ENCODE measurements around the gene MACROH2A2.
"Not testable (repeated sequence)": the region's sequence is repeated elsewhere in the genome, so short reads cannot be mapped to it uniquely, and the experiment has no call there.

Gene MACROH2A2

DNA sequence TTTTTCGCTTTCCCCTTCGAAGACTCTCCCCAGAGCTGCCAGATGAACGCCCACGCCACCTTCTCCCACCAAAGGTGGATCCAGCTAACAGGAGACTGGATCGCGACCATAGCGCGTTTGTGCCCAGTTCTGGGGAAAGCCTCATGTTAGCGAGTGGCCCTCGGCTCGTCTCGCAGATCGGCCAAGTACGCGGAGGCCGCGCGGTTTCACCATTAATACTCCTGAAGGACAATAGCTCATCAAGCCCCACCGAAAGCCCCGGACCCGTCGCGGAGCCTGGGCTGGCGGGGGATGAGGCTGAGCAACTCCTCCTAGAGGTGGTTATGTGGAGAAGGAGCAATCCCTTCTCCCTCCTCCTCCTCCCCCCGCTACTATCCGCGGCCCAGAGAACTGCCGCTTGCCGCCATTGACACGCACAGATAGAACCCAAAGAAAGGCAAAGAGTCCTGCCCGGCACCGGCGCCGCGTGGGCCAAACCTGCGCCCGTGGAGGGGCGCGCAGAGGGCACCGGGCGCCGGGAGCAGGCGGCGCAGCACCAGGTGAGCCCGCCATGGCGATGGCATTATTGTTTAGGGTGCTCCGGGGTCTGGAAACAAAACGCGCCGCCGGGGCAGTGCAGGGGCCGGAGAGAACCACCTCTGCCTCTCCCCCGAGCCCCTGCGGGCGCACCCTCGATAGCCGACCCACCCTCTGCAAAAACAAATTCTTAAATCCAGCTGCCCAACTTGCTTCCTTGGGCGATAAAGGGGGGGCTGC is at the start of gene MACROH2A2:
Gene MACROH2A2 (plus strand): TSS at position 385 of the 756 bp plus-strand sequence. CDS start 22,813 bp downstream, outside the sequence.
- no peak for DNase-seq

DNA sequence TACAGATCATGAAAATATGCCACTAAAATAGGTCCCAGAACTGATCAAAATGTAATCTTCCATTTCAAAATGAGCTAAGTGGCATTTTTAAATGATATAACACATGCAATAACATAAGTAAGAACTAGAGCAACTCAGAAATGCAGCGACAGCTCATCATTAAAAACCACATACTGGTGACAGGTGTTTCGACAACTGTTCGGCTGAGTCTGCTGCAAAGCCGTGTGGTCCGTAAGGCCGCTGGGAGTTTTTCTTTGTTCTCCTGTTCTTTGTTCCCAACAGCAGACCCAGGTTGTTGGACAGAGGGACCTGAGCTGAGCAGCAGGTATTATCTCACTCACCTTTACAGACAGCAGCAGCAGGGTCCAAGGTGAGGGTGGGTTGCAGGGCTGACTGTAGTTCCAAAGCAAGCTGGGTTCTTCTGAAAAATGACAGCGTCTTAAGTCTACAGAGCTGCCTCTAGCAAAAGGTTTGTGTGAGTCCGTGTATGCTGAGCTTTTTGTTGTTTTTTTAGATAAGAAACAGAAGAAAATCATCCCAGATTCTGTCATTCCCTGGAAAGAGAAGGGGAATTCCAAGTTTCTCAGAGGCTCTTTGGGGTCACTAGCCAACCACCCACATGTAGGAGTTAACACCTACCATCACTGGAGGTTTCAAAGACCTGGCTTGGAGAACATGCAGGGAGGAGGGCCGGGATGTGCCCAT is 45.4 kb upstream of the MACROH2A2 start:
- DNase-seq, result no peak

GRCh38 chr10:70031215-70031614 is 21.4 kb upstream of the MACROH2A2 start:
- no peak for DNase-seq

DNA sequence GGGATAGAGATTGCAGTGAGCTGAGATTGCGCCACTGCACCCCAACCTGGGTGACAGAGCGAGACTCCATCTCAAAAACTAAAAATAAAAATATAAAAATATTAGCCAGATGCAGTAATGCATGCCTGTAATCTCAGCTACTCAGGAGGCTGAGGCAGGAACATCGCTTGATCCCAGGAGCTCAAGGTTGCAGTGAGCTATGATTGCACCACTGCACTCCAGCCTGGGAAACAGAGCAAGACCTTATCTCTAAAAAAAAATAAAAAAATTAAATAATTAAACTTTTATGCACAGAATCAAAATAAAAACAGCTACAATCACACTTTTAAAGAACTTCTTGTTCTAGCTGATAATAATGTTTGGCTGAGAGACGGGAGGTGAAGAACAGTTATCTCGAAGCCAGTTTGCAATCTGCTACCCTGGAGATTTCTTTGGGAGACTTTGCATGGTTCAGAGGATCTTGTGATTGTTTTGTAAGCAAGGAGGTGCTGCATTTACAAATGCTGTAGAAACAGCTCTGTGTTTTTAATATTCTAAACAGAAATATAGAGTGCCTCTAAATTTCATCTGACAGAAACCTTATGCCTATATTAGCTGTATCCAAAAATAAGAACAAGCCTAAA is 19.9 kb upstream of the MACROH2A2 start:
- DNase-seq, result no peak

GRCh38 chr10:70034232-70034631 is 18.4 kb upstream of the MACROH2A2 start:
- DNase-seq, result no peak

GRCh38 chr10:70035531-70035930 is 17.1 kb upstream of the MACROH2A2 start:
- no peak for DNase-seq

DNA sequence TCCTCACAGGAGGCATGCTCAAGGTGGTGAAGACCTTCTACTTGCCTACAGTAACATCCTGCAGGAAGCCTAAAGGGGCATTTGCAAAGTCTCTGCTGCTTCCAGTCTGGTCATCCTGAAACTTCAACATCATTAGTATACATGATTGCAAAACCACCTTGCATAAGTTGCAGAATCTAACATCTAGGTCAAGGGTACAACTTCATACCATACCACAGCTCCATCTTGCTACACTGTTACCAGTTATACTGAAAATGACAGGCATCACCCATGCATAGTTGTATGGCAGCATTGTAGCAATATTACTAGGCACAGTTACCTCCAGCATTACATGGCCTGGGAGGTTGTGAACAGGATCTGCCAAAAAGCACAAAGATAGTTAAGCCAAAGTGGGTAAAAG is 13.7 kb upstream of the MACROH2A2 start:
- no peak for DNase-seq

DNA sequence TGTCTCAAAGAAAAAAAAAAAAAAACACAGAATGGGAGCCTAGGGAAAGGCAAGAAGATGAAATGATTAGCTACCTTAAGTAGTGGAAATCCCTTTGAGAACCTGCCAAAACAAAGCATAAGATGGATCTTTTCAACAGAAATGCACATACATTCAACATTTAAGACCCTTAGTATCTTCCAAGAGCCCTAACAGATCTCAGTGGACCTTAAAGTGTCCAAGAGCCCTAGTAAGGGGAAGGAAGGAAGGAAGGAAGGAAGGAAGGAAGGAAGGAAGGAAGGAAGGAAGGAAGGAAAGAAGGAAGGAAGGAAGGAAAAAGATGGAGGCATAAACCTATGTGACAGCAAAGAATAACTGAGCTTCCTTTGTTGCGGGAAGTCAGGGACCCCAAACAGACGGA is 11.6 kb upstream of the MACROH2A2 start:
- DNase-seq, result no peak

- not testable (repeated sequence) for DNase-seq
Observed at GRCh38 chr10:70041739-70042138, 10.9 kb upstream of the MACROH2A2 start.

DNA sequence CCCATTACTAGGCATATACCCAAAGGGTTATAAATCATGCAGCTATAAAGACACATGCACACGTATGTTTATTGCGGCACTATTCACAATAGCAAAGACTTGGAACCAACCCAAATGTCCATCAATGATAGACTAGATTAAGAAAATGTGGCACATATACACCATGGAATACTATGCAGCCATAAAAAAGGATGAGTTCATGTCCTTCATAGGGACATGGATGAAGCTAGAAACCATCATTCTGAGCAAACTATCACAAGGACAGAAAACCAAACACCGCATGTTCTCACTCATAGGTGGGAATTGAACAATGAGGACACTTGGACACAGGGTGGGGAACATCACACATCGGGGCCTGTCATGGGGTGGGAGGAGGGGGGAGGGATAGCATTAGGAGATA is 5.6 kb upstream of the MACROH2A2 start:
- DNase-seq, result not testable (repeated sequence)

- no peak for DNase-seq
Observed at GRCh38 chr10:70048030-70048723, 4.5 kb upstream of the MACROH2A2 start.

DNA sequence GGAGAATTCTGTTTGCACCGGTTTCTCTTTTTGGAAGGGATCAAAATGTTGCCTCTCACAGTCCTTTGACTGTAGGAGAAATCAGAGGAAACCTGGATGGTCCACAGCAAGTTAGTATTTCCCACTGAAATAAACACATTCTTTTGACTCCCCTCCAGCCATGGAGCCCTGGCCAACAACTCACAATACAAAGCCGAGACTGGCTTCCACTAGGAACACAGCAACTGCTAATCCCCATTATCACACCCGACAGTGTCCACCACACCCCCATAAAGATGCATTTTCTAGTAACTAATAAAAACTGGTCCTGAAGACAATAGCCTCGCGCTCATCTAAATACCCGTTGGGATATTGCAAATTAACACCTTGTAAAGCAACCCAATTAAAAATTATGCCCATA is 798 bp upstream of the MACROH2A2 start:
- no peak for DNase-seq

GRCh38 chr10:70053218-70053840 is 683 bp downstream of the MACROH2A2 start:
- DNase-seq, result no peak

DNA sequence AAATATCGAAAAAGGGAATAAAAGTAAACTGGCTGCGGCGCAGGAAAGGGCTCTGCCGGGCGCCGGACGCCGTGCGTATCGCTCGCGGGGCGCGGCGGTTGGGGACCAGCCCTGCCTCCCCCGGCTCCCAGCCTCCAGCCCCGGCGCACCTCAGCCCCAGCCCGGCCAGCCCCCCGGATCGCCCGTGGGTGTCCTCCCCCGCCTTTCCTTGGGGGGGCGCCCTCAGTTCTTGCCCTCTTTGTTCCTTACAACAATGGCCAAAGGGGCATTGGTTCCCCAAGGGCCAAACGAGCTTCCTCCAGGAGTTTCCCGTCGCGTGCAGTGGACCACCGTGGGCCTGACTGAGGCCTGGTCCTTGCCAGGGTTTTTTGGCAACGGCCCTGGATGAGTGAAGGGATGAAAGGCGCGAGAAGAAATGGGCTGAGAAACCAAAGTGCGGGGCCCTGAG is 1.2 kb downstream of the MACROH2A2 start:
- no peak for DNase-seq

DNA sequence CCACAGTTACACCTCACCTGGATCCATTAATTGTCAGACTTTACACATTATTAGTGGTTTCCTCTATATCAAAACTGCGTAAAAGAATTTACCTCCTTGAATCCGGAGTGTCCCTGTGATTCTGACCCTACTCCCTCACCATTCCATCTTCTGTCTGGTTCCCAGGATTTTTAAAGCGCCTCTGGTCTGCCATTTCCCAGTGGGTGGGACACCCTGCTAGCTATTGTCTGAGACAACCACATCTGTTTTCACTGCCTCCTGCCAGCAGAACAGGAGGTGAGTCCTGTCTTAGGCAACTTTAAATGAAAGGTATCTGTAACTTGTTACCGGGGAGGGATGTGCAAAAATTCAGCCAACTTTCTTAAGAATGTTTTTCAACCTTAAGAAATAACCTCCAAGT is 2.3 kb downstream of the MACROH2A2 start:
- DNase-seq, result no peak

DNA sequence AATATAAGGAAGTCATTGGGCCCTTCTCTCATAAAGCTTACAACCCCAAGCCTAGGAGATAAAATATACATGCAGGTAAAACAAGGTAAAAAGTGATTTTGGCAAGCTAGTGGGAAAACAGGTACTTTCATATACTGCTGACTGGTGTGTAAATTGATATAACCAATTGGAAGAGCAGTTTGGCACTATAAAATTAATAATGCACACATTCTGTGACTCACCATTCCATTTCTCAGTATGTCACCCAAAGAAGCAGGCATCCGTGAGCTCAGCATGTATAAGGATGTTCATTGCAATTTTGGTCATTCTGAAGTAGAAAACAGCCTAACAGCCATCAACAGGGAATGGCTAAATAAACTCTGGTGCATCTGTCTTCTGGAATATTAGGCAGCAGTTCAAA is 2.9 kb downstream of the MACROH2A2 start:
- DNase-seq, result no peak

- no peak for DNase-seq
Observed at GRCh38 chr10:70057306-70057705, 4.7 kb downstream of the MACROH2A2 start.

- DNase-seq, result no peak
Observed at GRCh38 chr10:70060389-70060788, 7.7 kb downstream of the MACROH2A2 start.

DNA sequence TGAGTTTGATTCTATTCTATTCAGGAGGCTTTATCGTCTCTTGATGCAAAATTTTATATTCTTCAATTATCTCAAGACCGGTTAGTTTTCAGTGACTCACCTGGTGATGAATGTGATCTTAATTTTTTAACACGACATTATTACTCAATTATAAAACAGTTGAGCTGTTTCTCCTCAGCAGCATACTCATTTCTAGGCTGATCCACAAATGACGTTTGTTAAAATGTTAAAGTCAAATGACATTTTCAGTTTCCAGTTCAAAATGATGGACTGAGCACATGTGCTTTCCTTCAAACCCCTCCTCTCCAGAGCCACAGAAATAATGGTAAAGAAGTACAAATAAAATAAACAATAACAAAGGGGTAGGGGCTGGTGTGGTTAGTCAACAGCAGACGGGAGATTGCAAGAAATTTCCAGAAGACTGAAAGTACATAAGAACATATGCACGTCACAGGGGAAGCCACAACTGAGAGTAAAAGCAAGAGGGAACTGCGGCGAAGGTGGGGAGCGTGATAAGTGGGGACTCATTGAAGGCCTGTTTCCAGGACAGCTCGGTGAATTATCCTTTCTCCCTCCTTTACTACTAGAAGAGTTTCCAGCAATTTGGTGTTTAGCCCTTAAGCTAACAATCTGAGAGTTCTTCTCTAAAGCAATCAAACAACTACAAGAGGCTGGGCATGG is 10.9 kb downstream of the MACROH2A2 start:
- DNase-seq, result no peak

GRCh38 chr10:70064486-70064885 is 11.8 kb downstream of the MACROH2A2 start:
- no peak for DNase-seq

DNA sequence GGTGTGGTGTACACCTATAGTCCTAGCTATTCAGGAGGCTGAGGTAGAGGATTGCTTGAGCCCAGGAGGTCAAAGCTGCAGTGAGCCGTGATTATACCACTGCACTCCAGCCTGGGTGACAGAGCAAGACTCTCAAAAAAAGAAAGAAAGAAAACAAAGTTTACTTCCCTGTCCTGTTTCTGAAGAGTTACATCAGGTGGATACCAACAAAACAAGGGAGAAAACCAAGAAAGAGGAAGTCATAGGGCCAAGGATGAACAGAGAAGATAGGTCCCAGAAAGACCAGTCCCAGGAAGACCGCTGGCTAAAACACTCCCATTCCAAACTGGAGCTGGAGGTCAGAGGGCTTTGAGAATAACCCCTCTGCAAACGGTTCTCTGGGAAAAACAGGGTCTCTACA is 13.5 kb downstream of the MACROH2A2 start:
- no peak for DNase-seq

DNA sequence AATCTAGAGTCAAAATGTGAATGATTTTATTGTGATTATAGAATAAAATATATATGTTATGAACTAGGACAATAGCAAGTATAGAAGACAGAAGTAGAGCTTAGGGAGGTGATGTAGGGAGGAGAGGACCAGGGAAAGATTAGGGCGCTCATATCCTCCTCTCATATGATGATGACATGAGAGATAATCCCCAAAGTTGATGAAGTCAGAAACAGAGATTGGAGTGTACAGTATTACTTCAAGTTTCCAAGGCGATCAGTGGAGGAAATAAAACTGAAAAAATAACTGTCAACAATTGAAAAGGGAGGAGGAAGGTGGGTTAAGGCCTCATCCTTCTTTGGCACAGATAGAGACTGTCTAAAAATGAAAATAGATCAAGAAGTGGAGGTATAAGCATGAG is 14.9 kb downstream of the MACROH2A2 start:
- DNase-seq, result no peak

Measured in cortex of kidney (tissue), 1 donor.